GM21515 (cell line): ENCODE results near the gene FHL2.
A peak's percentile ranks its signal among the peaks of the same experiment; 100 is the strongest.

Experiments
- ATAC-seq: cut with Tn5 transposase; IDR thresholded peaks from one replicate; pipeline ENCODE4 v1.9.1; 2021; ENCODE audit not compliant: unreplicated experiment

FHL2 gene

DNA sequence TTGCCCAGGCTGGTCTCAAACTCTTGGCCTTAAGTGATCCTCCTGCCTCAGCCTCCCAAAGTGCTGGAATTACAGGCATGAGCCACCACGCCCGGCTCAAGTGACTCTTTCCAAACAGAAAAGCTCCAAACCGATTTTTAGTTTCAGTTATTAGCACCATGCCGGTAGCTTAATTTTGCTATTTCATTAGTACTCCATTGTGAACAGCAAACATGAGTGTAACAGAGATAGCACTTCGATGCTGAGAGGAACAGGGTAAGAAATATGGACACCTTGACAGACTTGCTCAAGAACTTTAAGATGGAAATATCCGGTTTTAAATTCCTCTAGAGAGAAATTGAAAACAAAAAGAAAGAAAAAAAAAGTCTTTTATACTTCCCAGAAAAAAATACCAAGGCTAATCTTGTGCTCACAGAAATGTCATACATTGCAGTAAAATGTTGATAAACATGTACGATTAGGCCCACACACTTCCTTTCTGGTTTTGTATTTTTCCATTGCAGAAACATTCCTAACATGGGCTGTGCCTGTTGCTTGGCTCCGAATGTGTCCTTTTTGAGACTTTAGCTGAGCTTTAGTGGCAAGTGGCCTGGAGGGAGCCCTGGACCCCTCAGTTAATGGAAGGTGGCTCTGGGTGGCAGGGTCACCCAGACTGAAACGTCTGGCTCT, 18.3 kb downstream of the FHL2 start:
- ATAC-seq = no peak

DNA sequence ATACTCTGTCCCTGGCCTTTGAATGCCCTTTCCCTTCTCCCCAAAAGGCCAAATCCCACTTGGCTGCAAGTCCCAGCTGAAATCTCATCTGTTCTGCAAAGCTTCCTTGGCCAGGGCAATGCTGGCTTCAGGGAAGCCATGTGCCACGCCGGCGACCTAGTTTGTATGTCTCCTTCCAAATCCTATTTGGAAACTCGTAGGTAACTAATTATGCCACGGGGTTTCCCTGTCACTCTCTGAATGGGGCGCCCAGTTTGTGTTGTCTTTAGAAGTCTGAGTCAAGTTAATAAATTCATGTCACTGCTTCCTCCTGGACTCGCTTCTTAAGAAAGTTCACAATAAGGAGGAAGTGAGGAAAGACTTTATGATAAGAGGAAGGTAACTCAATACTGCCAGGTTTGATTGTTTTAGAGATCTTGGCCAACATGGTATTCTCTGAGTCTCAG, 19.1 kb downstream of the FHL2 start:
- no peak for ATAC-seq

DNA sequence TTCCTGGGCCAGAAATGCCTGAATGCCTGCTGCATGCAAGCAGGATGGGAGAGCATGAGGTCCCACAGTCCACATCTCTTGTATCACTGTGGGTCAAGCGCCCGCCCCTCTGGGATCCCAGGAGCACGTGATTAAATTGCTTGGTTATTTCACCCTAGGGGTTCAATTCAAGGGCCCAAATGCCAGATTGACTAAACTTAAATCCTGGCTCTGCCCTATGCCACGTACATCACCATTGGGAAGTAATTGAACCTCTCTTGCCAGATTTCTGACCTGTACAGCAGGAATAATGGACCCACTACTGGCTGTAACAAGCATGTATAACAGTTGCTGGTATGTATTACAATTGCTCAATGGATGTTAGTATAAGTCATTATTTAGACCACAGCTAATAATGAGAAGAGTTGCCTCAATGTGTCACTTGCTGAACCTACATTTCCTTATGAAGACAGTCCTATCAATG, 19.9 kb downstream of the FHL2 start:
- ATAC-seq = no peak

DNA sequence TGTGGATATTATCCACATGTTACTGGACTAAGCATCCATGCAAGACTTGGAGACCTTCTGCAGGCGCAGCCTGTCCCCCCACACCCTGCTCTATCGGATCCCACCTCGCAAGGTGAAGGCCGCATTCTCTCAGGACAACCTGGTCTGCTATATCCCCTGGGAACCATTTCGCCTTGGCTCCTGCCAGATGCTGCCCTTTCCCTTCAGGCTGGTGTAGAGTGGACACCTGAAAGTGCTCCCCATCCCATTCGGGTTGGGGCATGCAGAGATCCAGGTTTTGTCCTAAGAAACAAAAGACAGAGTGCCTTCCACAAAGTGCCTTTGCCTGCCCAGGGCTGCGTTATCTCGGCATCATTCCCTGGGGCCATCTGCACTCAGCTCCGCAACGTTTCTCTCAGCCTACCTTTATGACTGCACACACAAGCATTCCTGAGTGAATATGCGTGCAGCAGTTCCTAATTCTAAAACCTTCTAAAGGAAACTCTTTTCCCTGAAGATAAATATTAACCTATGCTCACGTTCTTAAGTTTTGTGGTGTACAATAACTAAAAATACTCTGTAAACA, 20.5 kb downstream of the FHL2 start:
- ATAC-seq = no peak

DNA sequence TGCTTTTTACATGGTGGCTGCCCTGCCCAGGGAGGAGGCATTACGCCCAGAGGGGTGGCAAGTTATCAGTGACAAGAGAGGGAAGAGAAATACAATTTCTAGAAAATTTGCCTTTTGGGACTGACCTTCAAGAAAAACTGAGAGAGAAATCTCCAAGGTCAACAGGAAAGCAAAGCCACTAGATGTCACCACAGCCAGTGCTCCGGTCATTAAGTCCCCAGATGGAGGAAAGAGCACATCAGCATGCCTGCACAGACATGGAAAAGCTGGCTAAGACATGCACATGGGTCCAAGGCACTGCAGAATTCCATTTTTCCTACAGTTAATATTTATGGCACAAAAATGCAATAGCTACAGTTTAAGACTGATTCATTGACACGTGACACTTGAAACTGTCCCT, 21.0 kb downstream of the FHL2 start:
- ATAC-seq = no peak

DNA sequence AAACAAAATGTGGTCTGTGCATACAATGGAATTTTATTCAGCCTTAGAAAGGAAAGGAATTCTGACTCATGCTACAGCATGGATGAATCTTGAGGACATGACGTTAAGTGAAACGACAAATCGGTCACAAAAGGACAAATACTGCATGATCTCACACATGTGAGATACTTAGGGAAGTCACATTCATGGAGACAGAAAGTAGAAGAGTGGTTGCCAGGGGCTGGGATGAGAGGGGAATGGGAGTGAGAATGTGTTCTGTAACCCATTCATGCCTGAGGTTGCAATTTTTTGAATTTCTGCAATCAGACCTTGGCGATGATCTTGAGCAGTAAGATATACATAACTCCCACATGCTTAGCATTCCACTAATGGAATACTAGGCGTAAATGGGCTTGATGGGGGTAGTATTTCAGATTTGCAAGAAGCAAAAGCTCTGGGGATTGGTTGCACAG, 22.0 kb downstream of the FHL2 start:
- no peak for ATAC-seq

DNA sequence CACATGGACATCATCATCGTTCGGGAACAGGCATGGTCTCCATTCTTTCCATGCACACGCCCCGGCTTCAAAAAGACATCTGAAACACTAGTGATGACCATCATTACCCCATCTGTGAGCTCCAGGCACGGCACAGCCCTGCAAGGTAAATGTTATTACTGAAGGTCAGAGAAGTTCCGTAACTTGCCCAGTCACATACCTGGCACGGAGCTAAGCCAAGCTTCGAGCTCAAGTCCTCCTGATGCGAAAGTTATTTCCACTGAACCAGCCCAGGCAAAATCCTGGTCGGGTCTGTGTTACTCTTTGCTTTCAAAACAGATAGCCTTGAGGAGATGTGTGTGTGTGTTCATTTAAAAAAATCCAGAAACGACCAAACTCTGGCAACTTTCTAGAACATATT, 22.8 kb downstream of the FHL2 start:
- ATAC-seq = no peak

DNA sequence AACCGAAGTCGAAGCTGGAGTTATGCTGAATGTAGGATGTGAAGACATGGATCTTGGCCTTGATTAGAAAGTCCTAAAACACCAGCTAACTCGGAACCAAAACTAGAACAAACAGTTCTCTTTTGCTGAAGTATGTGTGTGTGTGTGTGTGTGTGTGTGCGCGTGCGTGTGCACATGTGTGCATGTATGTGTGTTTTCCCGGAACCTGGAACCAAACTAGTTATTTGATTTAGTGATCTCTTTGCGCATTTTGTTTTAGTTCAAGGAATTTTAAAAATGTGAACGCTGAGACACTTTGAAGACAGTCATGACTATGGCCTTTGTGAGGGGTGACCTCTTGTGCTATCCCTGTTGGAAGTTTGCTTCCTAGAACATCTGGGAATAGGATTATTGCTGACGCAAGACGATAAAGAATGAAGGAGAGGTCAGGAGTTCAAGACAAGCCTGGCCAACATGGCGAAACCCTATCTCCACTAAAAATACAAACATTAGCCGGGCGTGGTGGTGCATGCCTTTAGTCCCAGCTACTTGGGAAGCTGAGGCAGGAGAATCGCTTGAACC, 23.8 kb downstream of the FHL2 start:
- ATAC-seq = no peak

DNA sequence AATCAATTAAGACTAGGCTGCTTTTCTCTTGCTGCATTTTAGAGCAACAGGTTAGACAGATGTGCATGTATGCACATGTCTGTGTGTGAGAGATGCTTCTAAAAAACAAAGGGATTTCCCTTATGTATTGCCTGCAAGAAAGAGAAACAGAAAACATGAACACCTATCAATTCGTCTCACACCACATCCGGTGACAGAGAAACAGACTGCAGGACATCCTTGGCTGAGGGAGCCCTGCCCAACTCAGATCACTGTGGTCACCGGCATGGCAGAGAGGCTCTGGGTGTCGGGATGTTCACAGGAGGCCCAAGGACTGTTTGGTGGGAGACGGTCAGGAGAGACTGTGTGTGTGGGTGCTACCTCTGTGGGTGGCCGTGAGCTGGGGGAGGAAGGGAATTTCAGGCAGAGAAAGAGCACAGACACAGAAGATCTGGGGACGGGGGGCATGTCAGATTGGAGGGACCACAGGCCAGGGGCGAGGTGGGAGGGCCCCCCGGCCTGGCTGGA, 24.9 kb downstream of the FHL2 start:
- ATAC-seq = peak; percentile 81

DNA sequence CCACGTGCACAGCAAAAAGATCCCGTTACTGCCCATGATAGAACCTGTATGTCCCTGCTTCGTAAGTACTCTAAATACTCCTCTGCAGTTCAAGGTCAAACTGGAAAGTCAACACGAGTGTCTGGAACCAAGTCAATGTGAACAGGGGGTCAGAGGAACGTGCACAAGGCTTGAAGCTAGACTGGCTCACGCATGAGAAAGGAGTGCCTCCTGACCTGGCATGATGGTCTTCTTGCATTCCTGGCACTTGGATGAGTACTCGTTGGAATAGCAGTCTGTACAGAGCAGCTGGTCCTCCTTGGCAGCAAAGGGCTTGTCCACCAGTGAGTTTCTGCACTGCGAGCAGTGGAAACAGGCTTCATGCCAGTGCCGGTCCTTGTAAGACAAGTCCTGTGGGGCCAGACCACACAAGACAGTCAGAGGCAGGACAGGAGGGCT, 25.5 kb downstream of the FHL2 start:
- ATAC-seq = no peak

DNA sequence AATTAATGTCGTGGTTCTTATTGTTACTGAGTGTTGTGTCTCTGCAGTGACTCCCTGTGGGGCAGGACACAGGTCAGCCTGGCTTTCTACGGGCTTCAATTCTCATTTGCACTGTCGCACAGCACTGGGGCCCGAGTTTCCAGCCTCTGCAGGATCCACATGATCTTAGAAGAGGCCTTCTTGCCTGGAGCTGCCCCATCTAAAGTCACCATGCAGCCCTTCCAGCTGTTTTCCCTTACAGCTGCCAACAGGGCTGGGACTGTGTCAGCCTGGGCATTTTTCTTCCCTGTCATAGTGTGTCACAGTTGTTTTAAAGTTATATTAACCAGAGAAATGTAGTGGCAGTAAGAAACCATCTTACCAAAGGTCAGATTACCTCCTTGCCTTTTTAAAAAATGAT, 27.0 kb downstream of the FHL2 start:
- no peak for ATAC-seq

DNA sequence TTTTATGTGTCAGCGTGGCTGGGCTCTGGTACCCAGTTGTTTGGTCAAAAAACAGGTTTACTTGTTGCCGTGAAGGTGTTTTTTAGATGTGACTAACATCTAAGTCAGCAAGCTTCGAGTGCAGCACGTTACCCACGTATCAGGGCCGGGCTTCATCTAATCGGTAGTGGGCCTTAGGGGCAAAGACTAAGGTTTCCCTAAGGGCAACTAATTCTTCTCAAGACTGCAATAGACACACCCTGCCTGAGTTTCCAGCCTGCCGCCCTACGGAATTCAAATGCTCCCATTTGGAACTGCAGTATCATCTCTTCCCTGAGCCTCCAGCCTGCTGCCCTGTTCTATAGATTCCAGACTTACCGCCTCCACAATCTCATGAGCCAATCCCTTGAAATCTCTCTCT, 27.7 kb downstream of the FHL2 start:
- ATAC-seq = no peak

DNA sequence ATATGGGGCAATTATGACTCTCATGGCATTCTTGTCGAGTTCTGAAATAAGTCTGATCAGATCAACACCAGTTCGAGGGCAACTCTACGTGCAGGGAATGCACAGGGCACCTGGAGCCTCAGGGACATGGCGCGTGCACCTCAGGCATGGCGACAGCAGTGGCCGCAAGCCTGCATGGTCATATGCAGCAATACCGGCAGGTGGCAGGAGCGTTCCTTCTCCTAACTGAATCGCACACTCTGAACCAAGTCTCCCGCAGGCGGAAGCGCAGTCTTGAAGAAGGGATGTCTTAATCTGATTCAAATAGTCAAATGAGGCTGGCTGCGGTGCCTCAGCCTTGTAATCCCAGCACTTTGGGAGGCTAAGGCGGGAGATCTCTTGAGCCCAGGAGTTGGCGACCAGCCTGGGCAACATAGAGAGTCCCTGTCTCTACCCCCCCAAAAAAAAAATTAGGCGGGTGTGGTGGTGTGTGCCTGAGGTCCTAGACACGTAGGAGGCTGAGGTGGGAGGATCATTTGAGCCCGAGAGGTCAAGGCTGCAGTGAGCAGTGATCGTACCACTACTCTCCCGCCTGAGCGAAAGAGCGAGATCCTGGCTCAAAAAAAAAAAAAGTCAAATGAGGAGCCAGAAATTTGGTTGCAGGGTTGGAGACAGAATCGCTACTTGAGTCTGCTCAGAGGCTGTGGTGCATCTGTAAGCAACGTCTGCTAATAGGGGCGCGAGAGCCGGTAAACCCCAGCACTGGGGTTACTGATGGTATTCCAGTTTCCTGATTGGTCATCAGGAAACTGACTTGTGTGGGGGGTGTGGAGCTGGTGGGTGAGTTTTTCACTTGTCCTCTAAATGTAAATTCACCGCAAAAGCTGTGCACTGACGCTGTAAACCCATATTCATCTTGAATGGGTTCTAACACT, 28.8 kb downstream of the FHL2 start:
- ATAC-seq = peak; percentile 90

DNA sequence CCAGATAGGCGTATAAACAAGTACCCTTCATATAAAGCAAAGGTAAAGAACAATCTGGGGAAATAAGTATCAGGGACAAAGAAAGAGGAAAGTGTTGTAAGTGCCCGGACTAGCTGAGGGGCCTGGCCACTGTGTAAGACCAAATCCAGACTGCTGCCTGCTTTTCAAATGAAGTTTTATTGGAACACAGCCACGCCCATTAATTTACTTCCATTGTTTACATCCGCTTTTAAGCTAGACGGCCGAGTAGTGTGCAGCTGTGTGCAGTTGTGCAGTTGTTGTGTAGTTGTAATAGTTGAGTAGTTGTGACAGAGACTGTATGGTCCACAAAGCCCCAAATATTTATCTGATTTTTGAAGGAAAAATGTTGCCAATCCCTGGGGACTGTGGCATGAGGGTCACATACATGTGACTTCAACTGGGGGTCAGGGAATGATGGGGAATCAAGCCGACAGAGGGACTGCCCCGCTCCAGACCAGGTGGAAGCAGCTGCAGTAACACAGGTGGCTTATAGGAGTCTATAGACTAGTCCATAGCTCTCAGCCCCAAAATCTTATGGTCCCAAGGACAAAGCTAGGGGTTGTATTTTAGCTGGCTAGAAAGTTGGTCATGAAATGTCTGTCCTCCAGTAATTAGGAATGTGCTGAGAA, 30.0 kb downstream of the FHL2 start:
- ATAC-seq = no peak

DNA sequence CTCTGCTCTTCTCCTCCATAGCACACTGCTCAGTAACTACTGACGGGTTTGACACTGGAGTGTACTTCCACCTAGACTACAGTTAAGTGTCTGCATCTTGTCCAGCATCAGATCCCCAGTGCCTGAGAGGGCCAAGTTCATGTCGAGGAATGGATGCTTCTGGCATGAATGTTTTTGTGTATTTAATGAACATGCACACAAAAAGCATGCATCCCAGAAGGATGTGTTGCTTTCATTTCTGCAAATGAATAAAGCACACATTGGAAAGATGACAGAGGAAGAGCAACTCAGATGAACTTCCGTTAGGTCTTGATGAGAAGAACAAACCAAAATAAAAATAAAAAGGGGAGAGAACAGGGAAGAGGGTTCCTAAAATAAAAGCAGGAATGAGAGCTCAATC, 33.6 kb downstream of the FHL2 start:
- ATAC-seq = no peak

DNA sequence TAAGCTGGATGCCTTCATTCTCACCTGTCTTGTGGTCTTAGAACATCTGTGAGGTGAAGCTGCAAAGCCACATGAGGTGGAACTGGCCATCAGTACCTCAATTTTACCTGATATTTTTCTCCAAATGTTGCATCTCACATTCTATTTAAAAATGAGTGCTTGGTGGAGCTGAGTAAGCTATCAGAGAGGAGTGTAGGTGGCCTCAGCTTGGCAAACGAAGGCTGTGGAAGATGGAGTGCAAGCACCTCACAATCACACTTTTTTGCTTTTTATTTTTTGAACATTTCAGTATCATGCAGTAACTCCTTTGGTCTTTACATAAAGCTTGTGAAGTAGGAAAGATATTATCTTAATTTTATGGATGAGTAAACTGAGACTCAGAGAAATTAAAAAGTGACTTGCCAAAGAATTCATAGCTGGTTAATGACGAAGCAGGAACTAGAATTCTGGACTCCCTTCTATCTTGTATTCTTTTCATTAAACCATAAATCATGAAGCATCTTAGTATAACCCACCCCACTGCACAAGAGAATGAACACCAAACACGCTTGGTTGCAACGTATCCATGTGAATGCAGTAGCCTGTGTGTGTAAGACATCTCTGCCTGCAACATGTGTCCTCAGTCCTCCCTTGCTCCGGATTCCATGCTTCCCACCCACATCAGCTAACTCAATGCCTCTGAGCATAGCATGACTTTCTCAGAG, 34.3 kb downstream of the FHL2 start:
- no peak for ATAC-seq

DNA sequence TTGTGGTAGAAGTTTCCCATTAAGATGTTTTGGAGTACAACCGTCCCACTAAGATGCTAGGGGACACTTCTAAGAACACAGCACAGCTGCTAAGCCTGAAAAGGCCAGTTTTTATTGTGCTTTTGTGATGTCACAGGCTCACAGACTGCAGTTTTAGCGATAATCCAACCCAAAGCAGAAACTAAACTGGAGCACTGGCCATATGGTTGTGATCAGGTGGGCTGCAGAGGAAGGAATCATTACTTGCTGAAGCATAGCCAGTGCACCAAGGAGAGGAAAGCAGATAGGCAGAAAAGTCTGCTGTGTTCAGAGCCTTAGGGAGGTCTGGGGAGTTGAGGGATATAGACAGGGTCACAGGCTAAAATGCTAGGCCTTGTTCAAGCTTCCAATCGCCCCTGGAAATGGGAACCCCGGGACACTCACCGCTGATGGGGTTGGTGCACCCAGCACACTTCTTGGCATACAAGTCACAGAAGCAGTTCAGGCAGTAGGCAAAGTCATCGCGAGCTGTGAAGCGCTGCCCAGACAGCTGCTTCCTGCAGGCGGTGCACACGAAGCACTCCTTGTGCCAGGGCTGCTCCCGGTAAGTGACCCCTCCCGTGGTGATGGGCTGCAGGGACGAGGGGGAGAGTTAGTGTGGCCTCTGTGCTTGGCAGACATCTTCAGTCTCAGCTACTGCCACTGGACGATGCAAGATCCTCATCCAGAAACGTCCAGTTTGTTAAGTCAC, 35.8 kb downstream of the FHL2 start:
- no peak for ATAC-seq

DNA sequence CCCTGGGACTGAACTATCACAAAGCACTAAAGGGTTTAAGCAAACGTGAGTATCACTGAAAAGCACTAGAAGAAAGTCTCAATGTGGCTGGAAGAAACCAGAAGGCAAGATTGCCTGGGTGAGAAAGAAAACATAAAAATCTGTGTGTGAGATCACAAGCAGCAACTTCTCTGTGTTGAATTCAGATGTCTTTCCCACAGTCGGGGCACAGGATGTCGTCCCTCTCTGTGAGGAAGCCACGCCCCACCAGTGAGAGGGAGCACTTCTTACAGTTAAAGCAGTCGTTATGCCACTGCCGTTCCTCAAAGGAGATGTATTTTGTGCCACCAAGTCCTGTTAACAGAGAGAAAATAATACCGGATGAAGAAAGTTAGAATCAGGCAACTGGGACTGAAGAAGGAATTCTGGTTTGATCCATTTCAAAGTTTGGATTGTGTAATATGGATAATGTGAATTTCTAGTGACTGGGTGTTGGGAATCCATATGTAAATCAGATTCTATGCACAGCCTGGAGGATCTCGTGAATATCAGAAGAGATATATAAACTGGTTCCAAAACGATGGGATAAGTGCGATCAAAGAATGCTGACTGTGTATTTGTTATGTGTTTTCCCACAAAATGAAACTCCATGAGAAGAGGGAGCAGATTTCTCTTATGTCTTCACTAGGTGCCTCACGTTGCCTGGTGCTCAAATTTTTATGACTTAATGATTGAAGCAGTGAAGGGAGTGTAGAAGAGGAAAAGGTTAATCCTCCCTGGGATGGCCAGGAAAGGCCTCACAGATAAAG, 37.6 kb downstream of the FHL2 start:
- no peak for ATAC-seq

DNA sequence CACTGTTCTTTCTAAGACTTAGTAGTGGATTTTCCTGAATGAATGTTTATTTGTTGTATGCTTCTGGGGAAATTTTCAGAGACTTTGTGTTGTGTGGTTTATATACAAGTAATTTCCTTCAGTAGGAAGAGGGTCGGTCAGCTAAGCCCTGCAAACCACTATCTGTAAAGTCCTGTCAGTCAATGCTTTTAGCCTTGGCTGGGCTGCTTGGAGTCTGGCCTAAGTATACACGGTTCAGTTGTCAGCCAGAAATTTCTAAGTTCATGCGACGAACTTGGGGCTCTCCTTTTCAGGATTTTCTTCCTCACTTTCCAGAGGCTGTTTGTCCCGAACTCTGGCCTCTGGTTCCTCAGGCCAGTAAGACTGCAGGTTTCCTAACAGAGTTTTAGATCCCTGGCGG, 40.3 kb downstream of the FHL2 start:
- no peak for ATAC-seq
